HL-60 (cell line): Measurements from ENCODE around the gene UBXN7.
"Not testable (repeated sequence)": the region's sequence is repeated elsewhere in the genome, so short reads cannot be mapped to it uniquely, and the experiment has no call there.

Experiments
- DNase-seq, 2 experiments: peaks; one replicate each; pipeline ENCODE4 v3.0.0-alpha.2; 2010 to 2020; ENCODE audit warnings: low read depth in 1 of 2, low spot score in 1 of 2
- H3K27ac ChIP-seq: fragments of 250-450 bp; sonication (Bioruptor Pico); replicated peaks from 2 replicates; pipeline ENCODE4 v1.5.1; 2020; ENCODE audit warnings: mild to moderate bottlenecking, moderate library complexity
- H3K27me3 ChIP-seq: fragments of 250-450 bp; sonication (Bioruptor Pico); 2 replicates; pipeline ENCODE4 v1.5.1; 2021; ENCODE audit warnings: mild to moderate bottlenecking, moderate library complexity; ENCODE audit not compliant: insufficient read depth, poor library complexity, severe bottlenecking
- H3K4me3 ChIP-seq: replicated peaks from 2 replicates; pipeline ENCODE4 v1.5.1; 2011; ENCODE audit warnings: mild to moderate bottlenecking, control low read depth, low read length; ENCODE audit not compliant: insufficient read depth
- GABPA ChIP-seq: IDR thresholded peaks from 2 replicates; pipeline ENCODE4 v1.6.1; 2012; ENCODE audit warnings: low read depth
- POLR2AphosphoS5 ChIP-seq: IDR thresholded peaks from 2 replicates; pipeline ENCODE4 v1.6.1; 2012; ENCODE audit warnings: low read depth
- SPI1 ChIP-seq: IDR thresholded peaks from 2 replicates; pipeline ENCODE4 v1.6.1; 2012; ENCODE audit warnings: low read depth, mild to moderate bottlenecking, borderline replicate concordance
- TF ChIP-seq, protein P1 (sequence below): IDR thresholded peaks from one replicate; pipeline ENCODE4 v1.5.1; 2011; ENCODE audit warnings: low read length, control low read depth, inconsistent platforms; ENCODE audit not compliant: insufficient read depth
- TF ChIP-seq, protein P2 (sequence below): IDR thresholded peaks from 2 replicates; pipeline ENCODE4 v1.6.1; 2012; ENCODE audit warnings: low read depth; ENCODE audit not compliant: insufficient replicate concordance

UBXN7 gene

DNA sequence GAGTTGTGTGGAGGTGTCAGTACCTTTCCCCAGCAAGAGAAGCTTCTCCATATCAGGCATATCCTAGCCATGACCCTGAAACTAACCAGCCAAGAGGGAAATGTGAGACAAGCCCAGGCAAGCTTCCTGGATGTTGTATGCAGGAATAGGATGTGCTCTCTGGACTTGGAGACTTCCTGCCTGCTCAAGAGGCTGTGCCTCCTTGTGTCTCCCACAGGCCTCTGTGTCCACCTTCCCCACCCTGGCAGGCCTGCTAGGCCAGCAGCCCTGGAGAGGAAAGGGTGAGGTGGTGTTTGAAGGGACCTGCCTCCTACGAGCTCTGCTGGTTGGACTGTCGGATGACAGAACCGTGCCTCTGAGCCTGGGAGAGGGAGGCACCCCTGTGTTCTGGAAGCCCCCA lies 112.1 kb downstream of the UBXN7 start:
- Histone ChIP-seq H3K4me3 (no peak overlapping the region), H3K27ac (no peak overlapping the region), H3K27me3 (no peaks in the 10 kb centered on the region)
- DNase-seq: no peak
- TF ChIP-seq POLR2AphosphoS5 (no peak), GABPA (no peak), SPI1 (no peak)
- TF ChIP-seq, protein P1, sequence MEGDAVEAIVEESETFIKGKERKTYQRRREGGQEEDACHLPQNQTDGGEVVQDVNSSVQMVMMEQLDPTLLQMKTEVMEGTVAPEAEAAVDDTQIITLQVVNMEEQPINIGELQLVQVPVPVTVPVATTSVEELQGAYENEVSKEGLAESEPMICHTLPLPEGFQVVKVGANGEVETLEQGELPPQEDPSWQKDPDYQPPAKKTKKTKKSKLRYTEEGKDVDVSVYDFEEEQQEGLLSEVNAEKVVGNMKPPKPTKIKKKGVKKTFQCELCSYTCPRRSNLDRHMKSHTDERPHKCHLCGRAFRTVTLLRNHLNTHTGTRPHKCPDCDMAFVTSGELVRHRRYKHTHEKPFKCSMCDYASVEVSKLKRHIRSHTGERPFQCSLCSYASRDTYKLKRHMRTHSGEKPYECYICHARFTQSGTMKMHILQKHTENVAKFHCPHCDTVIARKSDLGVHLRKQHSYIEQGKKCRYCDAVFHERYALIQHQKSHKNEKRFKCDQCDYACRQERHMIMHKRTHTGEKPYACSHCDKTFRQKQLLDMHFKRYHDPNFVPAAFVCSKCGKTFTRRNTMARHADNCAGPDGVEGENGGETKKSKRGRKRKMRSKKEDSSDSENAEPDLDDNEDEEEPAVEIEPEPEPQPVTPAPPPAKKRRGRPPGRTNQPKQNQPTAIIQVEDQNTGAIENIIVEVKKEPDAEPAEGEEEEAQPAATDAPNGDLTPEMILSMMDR: no peak
- TF ChIP-seq, protein P2, sequence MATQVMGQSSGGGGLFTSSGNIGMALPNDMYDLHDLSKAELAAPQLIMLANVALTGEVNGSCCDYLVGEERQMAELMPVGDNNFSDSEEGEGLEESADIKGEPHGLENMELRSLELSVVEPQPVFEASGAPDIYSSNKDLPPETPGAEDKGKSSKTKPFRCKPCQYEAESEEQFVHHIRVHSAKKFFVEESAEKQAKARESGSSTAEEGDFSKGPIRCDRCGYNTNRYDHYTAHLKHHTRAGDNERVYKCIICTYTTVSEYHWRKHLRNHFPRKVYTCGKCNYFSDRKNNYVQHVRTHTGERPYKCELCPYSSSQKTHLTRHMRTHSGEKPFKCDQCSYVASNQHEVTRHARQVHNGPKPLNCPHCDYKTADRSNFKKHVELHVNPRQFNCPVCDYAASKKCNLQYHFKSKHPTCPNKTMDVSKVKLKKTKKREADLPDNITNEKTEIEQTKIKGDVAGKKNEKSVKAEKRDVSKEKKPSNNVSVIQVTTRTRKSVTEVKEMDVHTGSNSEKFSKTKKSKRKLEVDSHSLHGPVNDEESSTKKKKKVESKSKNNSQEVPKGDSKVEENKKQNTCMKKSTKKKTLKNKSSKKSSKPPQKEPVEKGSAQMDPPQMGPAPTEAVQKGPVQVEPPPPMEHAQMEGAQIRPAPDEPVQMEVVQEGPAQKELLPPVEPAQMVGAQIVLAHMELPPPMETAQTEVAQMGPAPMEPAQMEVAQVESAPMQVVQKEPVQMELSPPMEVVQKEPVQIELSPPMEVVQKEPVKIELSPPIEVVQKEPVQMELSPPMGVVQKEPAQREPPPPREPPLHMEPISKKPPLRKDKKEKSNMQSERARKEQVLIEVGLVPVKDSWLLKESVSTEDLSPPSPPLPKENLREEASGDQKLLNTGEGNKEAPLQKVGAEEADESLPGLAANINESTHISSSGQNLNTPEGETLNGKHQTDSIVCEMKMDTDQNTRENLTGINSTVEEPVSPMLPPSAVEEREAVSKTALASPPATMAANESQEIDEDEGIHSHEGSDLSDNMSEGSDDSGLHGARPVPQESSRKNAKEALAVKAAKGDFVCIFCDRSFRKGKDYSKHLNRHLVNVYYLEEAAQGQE: no peak

DNA sequence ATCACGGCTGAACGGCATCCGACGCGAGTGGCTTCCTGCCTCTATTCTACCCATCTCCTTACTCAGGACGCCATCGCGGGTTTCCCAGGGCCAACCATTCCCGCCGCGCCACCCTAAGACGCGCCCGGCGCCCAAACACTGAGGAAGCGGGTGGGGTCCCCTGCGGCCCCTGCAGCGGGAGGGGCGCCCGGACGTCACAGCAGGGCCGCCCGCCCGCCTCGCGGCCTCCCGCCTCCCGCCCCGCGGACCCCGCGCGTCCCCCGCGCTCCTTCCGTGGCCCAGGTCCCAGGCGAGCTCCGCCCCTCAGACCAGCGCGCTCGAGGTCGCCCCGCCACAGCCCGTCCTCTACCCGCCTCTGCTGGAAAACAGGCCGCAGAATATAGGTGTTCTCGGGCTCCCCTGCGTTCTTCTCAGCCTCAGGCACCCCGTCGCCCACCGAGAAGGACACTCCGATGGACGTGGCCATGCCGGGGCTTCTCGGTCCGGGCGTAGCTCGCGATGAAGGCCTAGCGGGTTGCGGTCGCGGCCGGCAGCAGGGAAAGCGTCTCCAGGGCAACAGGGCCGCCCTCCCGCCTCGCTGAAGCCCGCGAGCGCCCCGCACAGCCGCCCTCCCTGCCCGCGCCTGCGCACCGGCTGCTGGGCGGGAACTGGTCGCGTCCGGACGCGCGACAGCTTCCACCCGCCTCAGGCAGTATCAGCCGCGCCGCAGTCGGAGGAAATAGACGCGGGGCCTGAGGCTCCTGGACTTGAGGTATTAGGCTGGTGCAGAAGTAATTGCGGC lies 114.3 kb downstream of the UBXN7 start, which contains the start of gene DYNLT2B:
Gene DYNLT2B, minus strand, starts transcription at position 554 of the 781 bp plus-strand sequence. Its CDS starts 88 bp downstream, at position 466.
- Histone ChIP-seq H3K27ac (peak within 1 kb of the TSS; percentile 90), H3K27me3 (no peaks in the 10 kb centered on the region), H3K4me3 (peak within 1 kb of the TSS; percentile 85)
- peak; percentile 87 to 88 for DNase-seq
- TF ChIP-seq, protein P2: peak; percentile 55
- TF ChIP-seq, protein P1: no peak
- TF ChIP-seq GABPA (no peak), POLR2AphosphoS5 (peak; percentile 88)

DNA sequence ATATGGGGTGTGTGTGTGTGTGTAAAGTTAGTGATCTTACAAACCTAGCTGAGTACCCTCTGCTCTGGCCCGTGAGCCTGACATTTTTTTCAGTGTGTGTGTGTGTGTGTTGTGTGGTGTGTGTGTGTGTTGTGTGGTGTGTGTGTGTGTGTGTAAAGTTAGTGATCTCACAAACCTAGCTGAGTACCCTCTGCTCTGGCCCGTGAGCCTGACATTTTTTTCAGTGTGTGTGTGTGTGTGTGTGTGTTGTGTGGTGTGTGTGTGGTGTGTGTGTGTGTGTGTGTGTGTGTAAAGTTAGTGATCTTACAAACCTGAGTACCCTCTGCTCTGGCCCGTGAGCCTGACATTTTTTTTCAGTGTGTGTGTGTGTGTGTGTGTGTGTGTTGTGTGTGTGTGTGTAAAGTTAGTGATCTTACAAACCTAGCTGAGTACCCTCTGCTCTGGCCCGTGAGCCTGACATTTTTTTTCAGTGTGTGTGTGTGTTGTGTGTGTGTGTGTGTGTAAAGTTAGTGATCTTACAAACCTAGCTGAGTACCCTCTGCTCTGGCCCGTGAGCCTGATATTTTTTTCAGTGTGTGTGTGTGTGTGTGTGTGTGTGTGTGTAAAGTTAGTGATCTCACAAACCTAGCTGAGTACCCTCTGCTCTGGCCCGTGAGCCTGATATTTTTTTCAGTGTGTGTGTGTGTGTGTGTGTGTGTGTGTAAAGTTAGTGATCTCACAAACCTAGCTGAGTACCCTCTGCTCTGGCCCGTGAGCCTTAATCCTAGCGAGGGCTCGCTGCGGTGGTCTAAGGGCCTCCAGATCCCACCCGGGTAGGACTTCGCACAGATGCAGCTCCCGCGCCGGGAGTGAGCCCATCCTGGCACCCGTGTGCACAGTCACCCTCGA lies 115.2 kb downstream of the UBXN7 start:
- peak overlapping the region; percentile 90 for H3K27ac ChIP-seq
- not testable (repeated sequence) for DNase-seq, H3K27me3 ChIP-seq
- H3K4me3 ChIP-seq: peak overlapping the region; percentile 85

DNA sequence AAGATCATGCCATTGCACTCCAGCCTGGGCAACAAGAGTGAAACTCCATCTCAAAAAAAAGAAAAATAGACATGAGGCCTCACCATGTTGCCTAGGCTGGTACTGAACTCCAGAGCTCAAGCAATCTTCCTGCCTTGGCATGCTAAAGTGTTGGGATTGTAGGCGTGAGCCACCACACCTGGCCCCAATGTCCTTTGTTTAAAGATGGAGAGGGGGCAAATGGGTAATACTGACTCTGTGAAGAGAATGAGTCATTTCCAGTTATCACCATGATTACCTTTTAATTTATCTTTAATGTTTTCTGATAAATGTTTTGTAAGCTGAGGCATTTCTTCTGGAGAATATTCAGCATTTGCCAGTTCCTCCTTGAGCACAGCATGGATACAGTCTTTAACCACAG lies 116.4 kb downstream of the UBXN7 start:
- no peaks in the 10 kb centered on the region for H3K27me3 ChIP-seq
- TF ChIP-seq, protein P1: no peak
- TF ChIP-seq POLR2AphosphoS5 (no peak), GABPA (no peak), SPI1 (no peak)
- TF ChIP-seq, protein P2: no peak
- no peak overlapping the region for H3K4me3 ChIP-seq
- no peak for DNase-seq
- no peak overlapping the region for H3K27ac ChIP-seq
